GM10266 (cell line): ENCODE measurements around the gene ZNF582.

Experiments used
- DNase-seq: peaks from one replicate; pipeline ENCODE4 v3.0.0; 2012; ENCODE audit errors: extremely low spot score
- CTCF ChIP-seq: IDR thresholded peaks from 2 replicates; pipeline ENCODE4 v1.5.1; 2012; ENCODE audit warnings: mild to moderate bottlenecking, low read depth; ENCODE audit not compliant: control insufficient read depth, insufficient read depth; ENCODE audit errors: missing control alignments

ZNF582 gene

GRCh38 chr19:56403764-56404704 lies 10.7 kb upstream of the ZNF582 start, which contains the start of gene ZNF583:
ZNF583 (plus strand) TSS chr19:56404332; CDS start chr19:56407115, 2,783 bp downstream.
- no peak for TF ChIP-seq CTCF
- DNase-seq = peak; percentile 93

- no peak for TF ChIP-seq CTCF
- peak; percentile 30 for DNase-seq
Measured at GRCh38 chr19:56403261-56403660, 9.9 kb upstream of the ZNF582 start.

- no peak for DNase-seq
- TF ChIP-seq CTCF = no peak
Measured at GRCh38 chr19:56400485-56400884, 7.2 kb upstream of the ZNF582 start.

- no peak for DNase-seq
- no peak for TF ChIP-seq CTCF
Measured at GRCh38 chr19:56398809-56399208, 5.5 kb upstream of the ZNF582 start.

GRCh38 chr19:56383826-56384605 lies 9.3 kb downstream of the ZNF582 start:
- no peak for TF ChIP-seq CTCF
- no peak for DNase-seq

- TF ChIP-seq CTCF = no peak
- DNase-seq = no peak
Measured at GRCh38 chr19:56377105-56377924, 16.0 kb downstream of the ZNF582 start.
